Karpas-422 (cell line): ENCODE results near the gene PCDHGA1. TPM values are rescaled to one million over a fixed set of nuclear protein-coding genes. Genes with fewer than 3 reads are reported as not detected.
A peak's percentile ranks its signal among the peaks of the same experiment; 100 is the strongest.

Source experiments
- DNase-seq: peaks from one replicate; pipeline ENCODE4 v3.0.0-alpha.2; 2015
- H2AFZ ChIP-seq: fragments of 200-600 bp; sonication (generic); 2 replicates; pipeline ENCODE4 v1.6.1; 2014; ENCODE audit warnings: antibody characterized with exemption, low read length, mixed read lengths
- H3K27ac ChIP-seq: fragments of 200-600 bp; sonication (generic); 2 replicates; pipeline ENCODE4 v1.5.1; 2014; ENCODE audit warnings: mild to moderate bottlenecking, low read length, moderate library complexity
- H3K27me3 ChIP-seq: fragments of 200-600 bp; sonication (generic); 2 replicates; pipeline ENCODE4 v1.6.1; 2014; ENCODE audit warnings: low read length, mixed read lengths
- H3K36me3 ChIP-seq: fragments of 200-600 bp; sonication (generic); 2 replicates; pipeline ENCODE4 v1.6.1; 2014; ENCODE audit warnings: low read length, mixed read lengths; ENCODE audit not compliant: insufficient read depth
- H3K4me1 ChIP-seq: fragments of 200-600 bp; sonication (generic); 2 replicates; pipeline ENCODE4 v1.6.1; 2014; ENCODE audit warnings: mild to moderate bottlenecking, low read length, mixed read lengths
- H3K4me2 ChIP-seq: fragments of 200-600 bp; sonication (generic); 2 replicates; pipeline ENCODE4 v1.6.1; 2014; ENCODE audit warnings: low read length, low read depth, mild to moderate bottlenecking; ENCODE audit not compliant: poor library complexity, severe bottlenecking
- H3K4me3 ChIP-seq: fragments of 200-600 bp; sonication (generic); 2 replicates; pipeline ENCODE4 v1.5.1; 2014; ENCODE audit warnings: mild to moderate bottlenecking, antibody characterized with exemption, low read length, mixed read lengths
- H3K79me2 ChIP-seq: fragments of 200-600 bp; sonication (generic); 2 replicates; pipeline ENCODE4 v1.6.1; 2014; ENCODE audit warnings: mild to moderate bottlenecking, low read length, mixed read lengths
- H3K9ac ChIP-seq: fragments of 200-600 bp; sonication (generic); 2 replicates; pipeline ENCODE4 v1.6.0; 2014; ENCODE audit warnings: low read length
- H3K9me2 ChIP-seq: fragments of 200-600 bp; sonication (generic), shearing (Covaris generic); replicated peaks from 2 replicates; pipeline ENCODE4 v1.6.0; 2014; ENCODE audit warnings: mild to moderate bottlenecking, low read length, moderate library complexity; ENCODE audit not compliant: insufficient read depth
- H3K9me3 ChIP-seq: fragments of 300-700, 200-600 bp; sonication (generic); 2 replicates; pipeline ENCODE4 v1.6.1; 2014; ENCODE audit warnings: low read length, mixed read lengths
- H4K20me1 ChIP-seq: fragments of 200-600 bp; sonication (generic); 2 replicates; pipeline ENCODE4 v1.6.1; 2014; ENCODE audit warnings: mild to moderate bottlenecking, antibody characterized with exemption, low read length, low read depth; ENCODE audit not compliant: insufficient read depth
- total RNA-seq: library from RNA; depleted of rRNA; stranded (reverse); fragments of >200 nt; shearing (Covaris generic); gene quantifications from 2 replicates; pipeline ENCODE4 v1.2.3, GENCODE V29; 2014; ENCODE audit warnings: low replicate concordance

Gene PCDHGA1
- total RNA-seq, 1 experiment from 2014 or later: 0.48 TPM

GRCh38 chr5:141528291-141528984, 198.1 kb downstream of the PCDHGA1 start:
- peak overlapping the region; percentile 74 for H3K4me2 ChIP-seq
- no peaks in the 10 kb centered on the region for H3K9me2 ChIP-seq
- peaks cover 47% of the 10 kb centered on the region for H3K36me3 ChIP-seq
- H3K9ac ChIP-seq: peak overlapping the region; percentile 85
- peaks cover 100% of the 10 kb centered on the region for H3K4me1 ChIP-seq
- no peak for DNase-seq
- peak overlapping the region; percentile 62 for H3K4me3 ChIP-seq
- no peaks in the 10 kb centered on the region for H4K20me1 ChIP-seq
- no peak overlapping the region for H2AFZ ChIP-seq
- H3K27ac ChIP-seq: peak overlapping the region; percentile 100
- H3K79me2 ChIP-seq: peaks cover 25% of the 10 kb centered on the region
- no peaks in the 10 kb centered on the region for H3K9me3 ChIP-seq
- no peaks in the 10 kb centered on the region for H3K27me3 ChIP-seq

GRCh38 chr5:141529002-141529401, 198.7 kb downstream of the PCDHGA1 start:
- Histone ChIP-seq H3K4me1 (peaks cover 96% of the 10 kb centered on the region), H3K27me3 (no peaks in the 10 kb centered on the region), H2AFZ (no peak overlapping the region), H3K9me3 (no peaks in the 10 kb centered on the region), H3K36me3 (peaks cover 46% of the 10 kb centered on the region), H3K4me3 (peak overlapping the region; percentile 62), H3K9me2 (no peaks in the 10 kb centered on the region), H3K79me2 (peaks cover 22% of the 10 kb centered on the region), H3K9ac (peak overlapping the region; percentile 85), H4K20me1 (no peaks in the 10 kb centered on the region), H3K4me2 (peak overlapping the region; percentile 74), H3K27ac (peak overlapping the region; percentile 100)
- peak; percentile 67 for DNase-seq

- H3K4me3 ChIP-seq: peak overlapping the region; percentile 62
- peak overlapping the region; percentile 100 for H3K27ac ChIP-seq
- H3K27me3 ChIP-seq: no peaks in the 10 kb centered on the region
- DNase-seq: peak; percentile 88
- peaks cover 16% of the 10 kb centered on the region for H3K79me2 ChIP-seq
- H3K4me1 ChIP-seq: peaks cover 92% of the 10 kb centered on the region
- no peaks in the 10 kb centered on the region for H3K9me3 ChIP-seq
- peak overlapping the region; percentile 74 for H3K4me2 ChIP-seq
- peak overlapping the region; percentile 85 for H3K9ac ChIP-seq
- peaks cover 48% of the 10 kb centered on the region for H3K36me3 ChIP-seq
- H2AFZ ChIP-seq: no peak overlapping the region
- H3K9me2 ChIP-seq: no peaks in the 10 kb centered on the region
- H4K20me1 ChIP-seq: no peaks in the 10 kb centered on the region
These were observed 199.6 kb downstream of the PCDHGA1 start for GRCh38 chr5:141529873-141530272.

GRCh38 chr5:141532726-141533125, 202.4 kb downstream of the PCDHGA1 start:
- no peaks in the 10 kb centered on the region for H3K9me2 ChIP-seq
- no peak overlapping the region for H3K9ac ChIP-seq
- peaks cover 67% of the 10 kb centered on the region for H3K4me1 ChIP-seq
- H3K4me2 ChIP-seq: no peak overlapping the region
- no peaks in the 10 kb centered on the region for H4K20me1 ChIP-seq
- H3K79me2 ChIP-seq: peaks cover 24% of the 10 kb centered on the region
- no peak overlapping the region for H2AFZ ChIP-seq
- no peak for DNase-seq
- peaks cover 44% of the 10 kb centered on the region for H3K36me3 ChIP-seq
- H3K9me3 ChIP-seq: no peaks in the 10 kb centered on the region
- H3K27me3 ChIP-seq: no peaks in the 10 kb centered on the region
- H3K4me3 ChIP-seq: no peak overlapping the region
- H3K27ac ChIP-seq: peak overlapping the region; percentile 100

GRCh38 chr5:141533897-141534296, 203.6 kb downstream of the PCDHGA1 start:
- DNase-seq: no peak
- Histone ChIP-seq H3K36me3 (peaks cover 32% of the 10 kb centered on the region), H3K79me2 (peaks cover 17% of the 10 kb centered on the region), H4K20me1 (no peaks in the 10 kb centered on the region), H3K9ac (no peak overlapping the region), H3K4me1 (peaks cover 55% of the 10 kb centered on the region), H3K9me3 (no peaks in the 10 kb centered on the region), H3K4me3 (no peak overlapping the region), H3K27me3 (no peaks in the 10 kb centered on the region), H2AFZ (no peak overlapping the region), H3K27ac (peak overlapping the region; percentile 100), H3K9me2 (no peaks in the 10 kb centered on the region), H3K4me2 (no peak overlapping the region)

- DNase-seq: no peak
- no peaks in the 10 kb centered on the region for H3K9me2 ChIP-seq
- H3K79me2 ChIP-seq: peaks cover 10% of the 10 kb centered on the region; the same call in 1 of the 2 replicates
- peaks cover 47% of the 10 kb centered on the region for H3K4me1 ChIP-seq
- peak overlapping the region; percentile 100 for H3K27ac ChIP-seq
- H3K4me3 ChIP-seq: no peak overlapping the region
- H3K36me3 ChIP-seq: peaks cover 31% of the 10 kb centered on the region
- no peak overlapping the region for H3K9ac ChIP-seq
- no peaks in the 10 kb centered on the region for H4K20me1 ChIP-seq
- H3K9me3 ChIP-seq: no peaks in the 10 kb centered on the region
- no peak overlapping the region for H3K4me2 ChIP-seq
- no peak overlapping the region for H2AFZ ChIP-seq
- H3K27me3 ChIP-seq: no peaks in the 10 kb centered on the region
These were observed 204.3 kb downstream of the PCDHGA1 start for GRCh38 chr5:141534492-141535213.

- no peak overlapping the region for H3K4me2 ChIP-seq
- peaks cover 44% of the 10 kb centered on the region for H3K79me2 ChIP-seq
- H3K27me3 ChIP-seq: no peaks in the 10 kb centered on the region
- no peaks in the 10 kb centered on the region for H3K9me2 ChIP-seq
- H3K9me3 ChIP-seq: no peaks in the 10 kb centered on the region
- H3K4me3 ChIP-seq: no peak overlapping the region
- H3K36me3 ChIP-seq: peaks cover 40% of the 10 kb centered on the region
- H3K4me1 ChIP-seq: 0 out of 2 replicates have a peak, but pooled peaks cover 3% of the 10 kb centered on the region
- DNase-seq: no peak
- H2AFZ ChIP-seq: no peak overlapping the region
- H3K27ac ChIP-seq: no peak overlapping the region
- no peaks in the 10 kb centered on the region for H4K20me1 ChIP-seq
- H3K9ac ChIP-seq: no peak overlapping the region
These were observed 212.7 kb downstream of the PCDHGA1 start for GRCh38 chr5:141543053-141543452.

GRCh38 chr5:141547488-141547887, 217.2 kb downstream of the PCDHGA1 start:
- H3K79me2 ChIP-seq: peaks cover 79% of the 10 kb centered on the region
- H3K4me2 ChIP-seq: no peak overlapping the region
- H2AFZ ChIP-seq: no peak overlapping the region
- no peaks in the 10 kb centered on the region for H3K9me2 ChIP-seq
- H3K9ac ChIP-seq: no peak overlapping the region
- no peaks in the 10 kb centered on the region for H3K27me3 ChIP-seq
- no peaks in the 10 kb centered on the region for H4K20me1 ChIP-seq
- no peak overlapping the region for H3K27ac ChIP-seq
- peaks cover 57% of the 10 kb centered on the region for H3K36me3 ChIP-seq
- H3K4me3 ChIP-seq: no peak overlapping the region
- peaks cover 32% of the 10 kb centered on the region for H3K4me1 ChIP-seq
- no peaks in the 10 kb centered on the region for H3K9me3 ChIP-seq
- no peak for DNase-seq
